ENCODE results near the gene ARHGAP18. TPM values are rescaled to one million over a fixed set of nuclear protein-coding genes. Genes with fewer than 3 reads are reported as not detected.

Gene ARHGAP18
- total RNA-seq, 1 donor from 2014 or later, result 57.9 TPM

DNA sequence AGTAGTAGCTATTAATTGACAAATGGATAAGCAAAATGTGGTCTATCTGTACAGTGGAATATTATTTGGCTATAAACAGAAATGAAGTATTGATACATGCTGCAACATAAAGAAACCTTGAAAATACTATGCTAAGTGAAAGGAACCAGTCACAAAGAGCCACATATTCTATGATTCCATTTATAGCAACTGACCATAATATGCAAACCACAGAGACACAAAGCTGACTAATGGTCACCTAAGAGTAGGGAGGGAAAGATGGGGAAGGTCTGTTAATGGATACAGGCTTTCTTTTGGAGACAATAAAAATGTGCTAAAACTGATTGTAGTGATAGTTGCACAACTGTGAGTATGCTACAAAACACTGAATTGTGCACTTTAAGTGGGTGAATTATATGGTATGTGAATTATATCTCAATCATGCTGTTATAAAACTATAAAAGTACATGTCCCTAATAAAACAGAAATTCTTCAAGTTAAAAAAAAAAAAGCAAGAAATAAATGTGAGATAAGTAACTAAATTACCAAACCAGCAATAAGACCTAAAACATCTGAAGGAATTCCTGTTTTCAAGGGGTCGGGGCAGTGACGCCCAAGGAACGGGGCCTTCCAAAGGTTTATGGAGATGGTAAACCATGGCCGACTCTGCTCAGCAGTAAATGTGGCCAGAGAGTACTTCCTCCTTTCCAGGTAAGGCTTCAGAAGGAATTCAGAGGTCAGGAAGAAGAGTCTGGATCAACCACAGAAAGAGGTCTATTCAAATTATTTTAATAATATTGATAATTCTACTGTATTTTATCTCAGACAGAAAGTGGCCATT, 75.4 kb downstream of the ARHGAP18 start:
- no peak overlapping the region for H3K27ac ChIP-seq

DNA sequence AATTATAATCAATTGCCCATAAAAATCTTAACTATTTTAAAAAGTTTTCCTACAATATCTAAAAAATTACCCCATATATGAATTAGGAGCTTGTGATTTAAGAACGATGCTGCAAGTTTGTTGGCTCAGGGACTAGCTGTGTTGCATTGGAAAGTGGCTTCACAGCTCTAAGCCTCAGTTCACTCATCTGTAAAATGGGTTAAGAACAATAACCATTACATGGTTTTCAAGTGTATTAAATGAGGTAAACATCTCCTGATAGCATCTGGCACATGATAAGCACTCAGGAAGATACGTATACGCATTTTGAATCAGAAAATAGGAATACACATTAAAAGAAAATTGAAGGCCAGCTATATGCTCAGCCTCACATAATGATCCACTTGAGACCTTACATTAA, 76.4 kb downstream of the ARHGAP18 start:
- DNase-seq (no peak), ATAC-seq (no peak)
- Histone ChIP-seq H3K36me3 (peaks cover 31% of the 10 kb centered on the region), H3K27ac (no peak overlapping the region), H3K4me1 (peaks cover 20% of the 10 kb centered on the region), H3K9me3 (no peaks in the 10 kb centered on the region), H3K4me3 (no peak overlapping the region), H3K27me3 (ENCODE audit: low read depth) (no peaks in the 10 kb centered on the region)
- intact Hi-C loops (cut with DNase I), result no loop called here
- TF ChIP-seq, protein P1, sequence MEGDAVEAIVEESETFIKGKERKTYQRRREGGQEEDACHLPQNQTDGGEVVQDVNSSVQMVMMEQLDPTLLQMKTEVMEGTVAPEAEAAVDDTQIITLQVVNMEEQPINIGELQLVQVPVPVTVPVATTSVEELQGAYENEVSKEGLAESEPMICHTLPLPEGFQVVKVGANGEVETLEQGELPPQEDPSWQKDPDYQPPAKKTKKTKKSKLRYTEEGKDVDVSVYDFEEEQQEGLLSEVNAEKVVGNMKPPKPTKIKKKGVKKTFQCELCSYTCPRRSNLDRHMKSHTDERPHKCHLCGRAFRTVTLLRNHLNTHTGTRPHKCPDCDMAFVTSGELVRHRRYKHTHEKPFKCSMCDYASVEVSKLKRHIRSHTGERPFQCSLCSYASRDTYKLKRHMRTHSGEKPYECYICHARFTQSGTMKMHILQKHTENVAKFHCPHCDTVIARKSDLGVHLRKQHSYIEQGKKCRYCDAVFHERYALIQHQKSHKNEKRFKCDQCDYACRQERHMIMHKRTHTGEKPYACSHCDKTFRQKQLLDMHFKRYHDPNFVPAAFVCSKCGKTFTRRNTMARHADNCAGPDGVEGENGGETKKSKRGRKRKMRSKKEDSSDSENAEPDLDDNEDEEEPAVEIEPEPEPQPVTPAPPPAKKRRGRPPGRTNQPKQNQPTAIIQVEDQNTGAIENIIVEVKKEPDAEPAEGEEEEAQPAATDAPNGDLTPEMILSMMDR (IDR thresholded peaks at IDR 0.05), result no peak

More for the DNA sequence above, 75.4 kb downstream of the ARHGAP18 start:
- peaks cover 20% of the 10 kb centered on the region for H3K36me3 ChIP-seq
- intact Hi-C loops (cut with DNase I), result no loop called here
- H3K4me1 ChIP-seq, result peaks cover 28% of the 10 kb centered on the region
- H3K4me3 ChIP-seq, result no peak overlapping the region
- no peaks in the 10 kb centered on the region for H3K9me3 ChIP-seq
- DNase-seq, result no peak
- H3K27me3 ChIP-seq (ENCODE audit: low read depth), result no peaks in the 10 kb centered on the region
- TF ChIP-seq, protein P1 (IDR thresholded peaks at IDR 0.05), result no peak
- ATAC-seq, result no peak

DNA sequence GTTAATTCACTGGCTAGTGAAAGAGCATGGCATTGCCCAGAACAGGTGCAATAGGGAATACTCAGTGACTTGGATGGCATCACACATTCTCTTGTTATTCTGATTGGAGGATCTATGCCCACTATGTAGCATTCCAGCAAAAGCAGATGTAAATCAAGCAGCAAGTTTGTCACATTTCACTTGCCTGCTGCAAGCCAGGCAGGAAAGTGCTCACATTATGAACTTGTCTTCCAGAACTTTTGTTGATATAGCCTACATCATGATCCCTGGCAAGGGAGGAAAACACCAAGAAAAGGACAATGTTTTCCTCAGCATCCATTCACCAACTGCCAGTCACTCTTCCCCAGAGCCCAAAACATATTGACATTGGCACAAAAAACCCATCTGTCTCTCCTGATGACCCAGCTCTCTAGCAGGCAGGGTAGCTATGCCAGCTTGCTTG, 77.8 kb downstream of the ARHGAP18 start:
- H3K27ac ChIP-seq, result no peak overlapping the region
- peaks cover 36% of the 10 kb centered on the region for H3K36me3 ChIP-seq
- intact Hi-C loops (cut with DNase I), result no loop called here
- DNase-seq, result no peak
- H3K27me3 ChIP-seq (ENCODE audit: low read depth), result no peaks in the 10 kb centered on the region
- no peak for ATAC-seq
- peaks cover 11% of the 10 kb centered on the region for H3K4me1 ChIP-seq
- H3K4me3 ChIP-seq, result no peak overlapping the region
- TF ChIP-seq, protein P1 (IDR thresholded peaks at IDR 0.05), result no peak
- H3K9me3 ChIP-seq, result no peaks in the 10 kb centered on the region

DNA sequence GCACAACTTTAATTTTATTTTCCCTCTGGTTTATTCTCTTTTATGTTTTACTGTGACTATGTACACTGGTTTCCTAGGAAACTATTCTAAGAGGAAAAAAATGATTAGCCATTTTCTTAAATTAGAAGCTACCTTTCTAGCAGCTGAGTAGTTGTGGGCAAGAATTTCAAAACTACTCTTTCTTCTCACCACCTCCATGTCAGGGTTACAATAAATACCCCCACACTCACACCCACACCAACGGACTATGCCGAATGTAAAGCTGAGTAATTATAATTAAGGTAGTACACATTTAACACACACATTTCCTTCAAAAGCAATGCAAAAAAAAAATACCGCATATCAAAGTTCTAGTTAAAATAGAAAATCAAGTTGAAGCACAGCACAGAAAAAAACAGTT, 78.9 kb downstream of the ARHGAP18 start:
- Histone ChIP-seq H3K36me3 (peaks cover 29% of the 10 kb centered on the region), H3K4me3 (no peak overlapping the region), H3K27me3 (ENCODE audit: low read depth) (no peaks in the 10 kb centered on the region), H3K9me3 (no peaks in the 10 kb centered on the region), H3K27ac (no peak overlapping the region), H3K4me1 (peaks cover 11% of the 10 kb centered on the region)
- intact Hi-C loops (cut with DNase I), result no loop called here
- TF ChIP-seq, protein P1 (IDR thresholded peaks at IDR 0.05), result no peak
- ATAC-seq (no peak), DNase-seq (no peak)

DNA sequence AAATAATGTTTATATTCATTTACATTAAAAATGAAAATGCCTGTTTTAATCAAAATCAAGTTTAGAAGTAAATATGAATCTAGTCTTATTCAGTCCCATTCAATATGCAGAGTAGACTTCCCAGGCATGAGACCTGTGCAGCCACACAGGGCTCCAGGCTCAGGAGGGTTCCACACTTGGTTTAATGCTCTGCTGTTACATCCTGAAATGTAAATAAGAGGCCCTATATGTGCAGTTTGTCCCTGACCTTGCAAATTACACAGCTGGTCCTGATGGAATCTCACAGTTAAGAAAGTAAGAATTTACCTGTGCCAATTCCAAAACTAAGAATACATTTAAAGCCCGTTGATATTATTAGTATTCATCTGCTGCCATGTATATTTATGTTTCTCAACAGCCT, 79.4 kb downstream of the ARHGAP18 start:
- Histone ChIP-seq H3K4me1 (peaks cover 6% of the 10 kb centered on the region), H3K9me3 (no peaks in the 10 kb centered on the region), H3K27me3 (ENCODE audit: low read depth) (no peaks in the 10 kb centered on the region), H3K27ac (no peak overlapping the region), H3K4me3 (no peak overlapping the region), H3K36me3 (peaks cover 28% of the 10 kb centered on the region)
- ATAC-seq (no peak), DNase-seq (no peak)
- TF ChIP-seq, protein P1 (IDR thresholded peaks at IDR 0.05), result no peak
- intact Hi-C loops (cut with DNase I), result no loop called here
